Bronchial epithelial cell (primary cell): Measurements from ENCODE around the gene INPP5E. TPM values are rescaled to one million over a fixed set of nuclear protein-coding genes. Genes with fewer than 3 reads are reported as not detected.

Source experiments
- DNase-seq: peaks from one replicate; pipeline ENCODE4 v3.0.0-alpha.2; 2010; ENCODE audit warnings: low read depth
- FAIRE-seq: peaks from 2 replicates; lab custom pipeline; 2011; peaks lifted over from hg19 to GRCh38; lab: Jason Lieb, UNC
- H3K27me3 ChIP-seq: 2 replicates; pipeline ENCODE4 v1.5.1; 2011; ENCODE audit warnings: low read length; ENCODE audit not compliant: control insufficient read depth, insufficient read depth
- H3K36me3 ChIP-seq: 2 replicates; pipeline ENCODE4 v1.5.1; 2011; ENCODE audit warnings: low read length; ENCODE audit not compliant: control insufficient read depth, insufficient read depth
- H3K4me3 ChIP-seq: 2 replicates; pipeline ENCODE4 v1.5.1; 2011; ENCODE audit warnings: mild to moderate bottlenecking, low read depth, low read length, control low read depth
- total RNA-seq: library from RNA; depleted of rRNA; stranded (reverse); fragments of >200 nt; gene quantifications from 2 replicates; pipeline ENCODE4 v1.2.1, GENCODE V29; 2014
- TF ChIP-seq, protein P1 (sequence below): IDR thresholded peaks from 2 replicates; pipeline ENCODE4 v1.5.1; 2011; ENCODE audit warnings: mild to moderate bottlenecking, moderate library complexity, low read length, control low read depth, inconsistent platforms; ENCODE audit not compliant: insufficient read depth, severe bottlenecking

The INPP5E gene
- total RNA-seq, 1 donor from 2014 or later = 2.4 TPM

DNA sequence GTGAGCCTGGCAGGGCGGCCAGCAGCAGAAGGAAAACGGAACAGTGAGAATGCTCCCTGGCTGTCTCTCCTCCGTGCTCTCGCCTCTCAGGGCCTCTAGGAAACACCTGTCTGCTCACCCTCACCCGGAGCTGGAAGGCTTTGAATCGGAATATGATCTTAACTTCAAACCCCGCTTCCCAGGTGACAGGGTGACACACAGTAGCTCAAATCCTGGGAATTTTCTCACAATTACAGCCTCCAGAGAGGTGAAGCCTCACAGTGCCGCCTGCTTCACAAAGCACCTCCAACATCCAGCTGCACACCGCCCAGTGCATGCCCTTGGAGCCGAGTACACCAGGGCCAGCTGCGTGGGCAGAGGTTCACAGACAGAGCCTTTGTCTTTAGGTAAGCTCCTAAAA is 30.7 kb upstream of the INPP5E start:
- H3K4me3 ChIP-seq = no peak overlapping the region
- no peaks in the 10 kb centered on the region for H3K27me3 ChIP-seq
- peaks cover 71% of the 10 kb centered on the region for H3K36me3 ChIP-seq
- DNase-seq (no peak), FAIRE-seq (no peak)
- TF ChIP-seq, protein P1, sequence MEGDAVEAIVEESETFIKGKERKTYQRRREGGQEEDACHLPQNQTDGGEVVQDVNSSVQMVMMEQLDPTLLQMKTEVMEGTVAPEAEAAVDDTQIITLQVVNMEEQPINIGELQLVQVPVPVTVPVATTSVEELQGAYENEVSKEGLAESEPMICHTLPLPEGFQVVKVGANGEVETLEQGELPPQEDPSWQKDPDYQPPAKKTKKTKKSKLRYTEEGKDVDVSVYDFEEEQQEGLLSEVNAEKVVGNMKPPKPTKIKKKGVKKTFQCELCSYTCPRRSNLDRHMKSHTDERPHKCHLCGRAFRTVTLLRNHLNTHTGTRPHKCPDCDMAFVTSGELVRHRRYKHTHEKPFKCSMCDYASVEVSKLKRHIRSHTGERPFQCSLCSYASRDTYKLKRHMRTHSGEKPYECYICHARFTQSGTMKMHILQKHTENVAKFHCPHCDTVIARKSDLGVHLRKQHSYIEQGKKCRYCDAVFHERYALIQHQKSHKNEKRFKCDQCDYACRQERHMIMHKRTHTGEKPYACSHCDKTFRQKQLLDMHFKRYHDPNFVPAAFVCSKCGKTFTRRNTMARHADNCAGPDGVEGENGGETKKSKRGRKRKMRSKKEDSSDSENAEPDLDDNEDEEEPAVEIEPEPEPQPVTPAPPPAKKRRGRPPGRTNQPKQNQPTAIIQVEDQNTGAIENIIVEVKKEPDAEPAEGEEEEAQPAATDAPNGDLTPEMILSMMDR = no peak

DNA sequence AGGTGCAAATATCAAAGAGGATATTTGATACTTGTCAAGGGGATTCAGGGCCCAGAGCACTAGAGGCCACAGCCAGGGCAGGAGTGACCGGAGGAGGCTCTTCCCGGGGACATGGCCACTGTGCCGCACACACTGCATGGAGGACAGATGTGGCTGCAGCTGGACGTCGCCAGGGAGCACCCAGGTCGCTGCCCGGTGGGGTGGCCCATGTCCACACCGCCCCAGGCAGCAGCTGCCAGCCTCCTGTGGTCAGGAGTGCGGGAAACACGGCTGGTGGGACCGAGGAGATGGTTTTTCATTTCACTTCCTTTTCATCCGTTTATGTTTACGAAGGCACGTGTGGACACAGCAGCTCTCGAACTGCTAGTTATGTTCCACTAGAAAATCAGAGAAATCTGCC is 28.1 kb upstream of the INPP5E start:
- TF ChIP-seq, protein P1 = no peak
- FAIRE-seq (no peak), DNase-seq (no peak)
- peaks cover 61% of the 10 kb centered on the region for H3K36me3 ChIP-seq
- no peaks in the 10 kb centered on the region for H3K27me3 ChIP-seq
- no peak overlapping the region for H3K4me3 ChIP-seq

DNA sequence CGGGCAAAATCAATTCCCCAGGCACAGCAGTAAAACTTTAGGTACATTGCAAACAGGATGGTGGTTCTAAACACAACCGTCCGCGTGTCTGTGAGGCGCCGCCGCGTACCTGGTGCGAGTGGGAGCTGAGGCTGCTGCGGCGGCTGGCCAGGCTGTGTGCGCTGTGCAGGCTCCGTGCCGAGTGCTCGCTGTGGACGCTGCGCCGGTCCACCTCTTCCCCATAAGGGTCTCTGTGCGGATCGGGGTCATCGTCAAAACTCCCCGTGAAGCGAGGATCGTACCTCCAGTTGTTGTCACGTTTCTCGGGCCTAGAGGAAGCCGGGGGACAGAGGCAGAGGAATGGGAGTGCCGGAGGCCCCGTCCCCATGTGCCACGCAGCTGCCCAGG is 26.5 kb upstream of the INPP5E start:
- peaks cover 61% of the 10 kb centered on the region for H3K36me3 ChIP-seq
- no peak overlapping the region for H3K4me3 ChIP-seq
- no peaks in the 10 kb centered on the region for H3K27me3 ChIP-seq
- FAIRE-seq (no peak), DNase-seq (no peak)
- TF ChIP-seq, protein P1 = no peak

DNA sequence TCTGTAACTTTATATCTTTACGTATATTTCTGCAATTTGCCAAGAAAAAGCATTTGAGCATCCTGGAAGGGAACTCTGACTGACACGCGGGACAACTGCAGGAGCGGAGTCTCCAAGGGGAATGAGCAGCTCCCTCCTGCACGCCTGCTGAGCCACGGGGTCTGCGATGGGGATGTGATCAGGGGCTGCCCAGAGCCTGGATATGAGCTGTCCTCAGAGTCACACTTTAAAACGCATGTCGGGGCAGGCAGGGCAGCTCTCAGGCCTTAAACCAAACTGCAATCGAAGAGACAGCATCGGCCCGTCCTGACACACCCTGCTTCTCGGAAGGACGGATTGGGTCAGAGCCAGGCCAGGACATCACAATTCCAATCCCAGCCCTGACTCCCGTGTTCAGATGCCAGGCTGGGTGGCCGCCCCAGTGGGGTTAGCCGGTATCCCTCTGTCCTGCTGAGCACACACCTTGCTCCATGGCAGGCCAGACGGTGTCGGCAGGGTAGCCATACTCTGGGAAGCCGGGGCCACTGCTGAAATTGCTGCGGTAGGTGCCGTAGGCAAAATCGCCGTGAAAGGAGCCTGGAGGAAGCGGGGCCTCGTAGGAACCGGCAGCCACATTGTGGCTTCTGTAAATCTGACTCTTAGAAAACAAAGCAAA is 26.0 kb upstream of the INPP5E start:
- Histone ChIP-seq H3K36me3 (peaks cover 61% of the 10 kb centered on the region), H3K4me3 (no peak overlapping the region), H3K27me3 (no peaks in the 10 kb centered on the region)
- FAIRE-seq (no peak), DNase-seq (no peak)
- TF ChIP-seq, protein P1 = no peak

DNA sequence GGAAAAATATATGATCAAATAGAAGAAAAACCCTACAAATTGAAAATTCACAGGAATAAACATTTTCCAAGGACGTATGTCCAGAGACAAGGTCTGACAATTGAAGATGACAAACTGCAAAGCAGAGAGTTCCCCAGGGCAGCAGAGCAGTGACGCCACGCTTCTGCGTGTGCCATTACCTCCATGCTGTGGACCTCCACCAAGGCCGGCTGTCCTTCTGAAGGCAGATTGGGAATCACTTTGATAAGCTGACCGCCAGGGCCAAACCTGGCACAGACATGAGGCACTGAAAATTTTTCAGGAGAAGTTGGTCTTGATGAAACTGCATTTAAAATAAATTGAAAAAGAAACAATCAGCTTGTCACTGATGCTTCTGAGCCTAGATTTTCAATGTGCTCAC is 24.6 kb upstream of the INPP5E start:
- H3K4me3 ChIP-seq = no peak overlapping the region
- peaks cover 59% of the 10 kb centered on the region for H3K36me3 ChIP-seq
- FAIRE-seq = no peak
- H3K27me3 ChIP-seq = no peaks in the 10 kb centered on the region
- TF ChIP-seq, protein P1 = no peak
- no peak for DNase-seq

DNA sequence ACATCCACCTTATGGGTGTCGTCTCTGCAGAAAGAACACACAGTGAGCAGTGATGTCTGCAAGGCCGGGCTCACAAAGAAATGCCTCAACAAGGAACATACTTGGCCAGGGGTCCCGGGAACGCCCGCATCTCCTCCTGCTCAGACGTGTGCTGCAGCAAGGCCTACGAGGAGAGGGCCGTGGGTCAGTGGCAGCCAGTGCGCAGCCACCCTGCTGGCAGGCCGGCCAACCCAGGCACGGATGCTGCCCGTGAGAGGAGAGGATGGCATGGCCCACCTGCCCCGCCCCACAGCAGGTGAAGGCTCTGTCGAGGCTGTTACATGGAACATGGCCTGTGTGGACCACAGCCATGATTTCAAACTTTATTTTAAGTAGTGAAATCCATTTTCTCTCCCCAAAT is 23.9 kb upstream of the INPP5E start:
- H3K27me3 ChIP-seq = no peaks in the 10 kb centered on the region
- TF ChIP-seq, protein P1 = no peak
- DNase-seq = no peak
- H3K36me3 ChIP-seq = peaks cover 60% of the 10 kb centered on the region
- FAIRE-seq = no peak
- H3K4me3 ChIP-seq = no peak overlapping the region
